Progenitor cell of endocrine pancreas (in vitro differentiated cells): ENCODE measurements around the gene GPBP1. TPM values are rescaled to one million over a fixed set of nuclear protein-coding genes. Genes with fewer than 3 reads are reported as not detected.
"Not testable (repeated sequence)": the region's sequence is repeated elsewhere in the genome, so short reads cannot be mapped to it uniquely, and the experiment has no call there.

Source experiments
- DNase-seq: peaks from one replicate; pipeline ENCODE4 v3.0.0; 2021; ENCODE audit warnings: low spot score; ENCODE audit not compliant: unreplicated experiment
- H3K27ac Mint-ChIP-seq: 2 replicates; pipeline ENCODE4 v1.8.0; 2021; ENCODE audit warnings: mild to moderate bottlenecking, moderate library complexity, mixed read lengths
- H3K27me3 Mint-ChIP-seq: 2 replicates; pipeline ENCODE4 v1.8.0; 2021; ENCODE audit warnings: mixed read lengths
- H3K36me3 Mint-ChIP-seq: 2 replicates; pipeline ENCODE4 v1.8.0; 2022; ENCODE audit warnings: mixed read lengths; ENCODE audit not compliant: insufficient read depth
- H3K4me1 Mint-ChIP-seq: 2 replicates; pipeline ENCODE4 v1.8.0; 2021; ENCODE audit warnings: low read depth, mixed read lengths
- H3K4me3 Mint-ChIP-seq: 2 replicates; pipeline ENCODE4 v1.8.0; 2021; ENCODE audit warnings: low read depth, mild to moderate bottlenecking, moderate library complexity, mixed read lengths
- H3K9me3 Mint-ChIP-seq: 2 replicates; pipeline ENCODE4 v1.8.0; 2021; ENCODE audit warnings: low read depth, mixed read lengths
- CTCF ChIP-seq: fragments of 200-600 bp; sonication (generic); IDR thresholded peaks from one replicate; pipeline ENCODE4 v1.5.0; 2021; ENCODE audit warnings: antibody characterized with exemption, mild to moderate bottlenecking; ENCODE audit not compliant: unreplicated experiment
- total RNA-seq: library from RNA; stranded (reverse); gene quantifications from 2 replicates; pipeline ENCODE4 v1.2.1, GENCODE V29; 2021

GPBP1 gene
- total RNA-seq, 1 donor from 2014 or later: 135 TPM

GRCh38 chr5:57155033-57155432, 18.8 kb upstream of the GPBP1 start:
- Mint-ChIP-seq H3K27me3 (no peaks in the 10 kb centered on the region), H3K4me3 (no peak overlapping the region), H3K27ac (no peak overlapping the region), H3K36me3 (no peaks in the 10 kb centered on the region), H3K4me1 (no peaks in the 10 kb centered on the region), H3K9me3 (peaks cover 6% of the 10 kb centered on the region)
- no peak for DNase-seq
- TF ChIP-seq CTCF: no peak

GRCh38 chr5:57157131-57157530, 16.7 kb upstream of the GPBP1 start:
- H3K4me3 Mint-ChIP-seq: no peak overlapping the region
- no peak for TF ChIP-seq CTCF
- H3K4me1 Mint-ChIP-seq: no peaks in the 10 kb centered on the region
- no peaks in the 10 kb centered on the region for H3K27me3 Mint-ChIP-seq
- no peak for DNase-seq
- H3K9me3 Mint-ChIP-seq: peaks cover 6% of the 10 kb centered on the region
- H3K27ac Mint-ChIP-seq: no peak overlapping the region
- no peaks in the 10 kb centered on the region for H3K36me3 Mint-ChIP-seq

- Mint-ChIP-seq H3K27ac (no peak overlapping the region), H3K36me3 (no peaks in the 10 kb centered on the region), H3K4me1 (no peaks in the 10 kb centered on the region), H3K9me3 (peaks cover 6% of the 10 kb centered on the region), H3K4me3 (no peak overlapping the region), H3K27me3 (no peaks in the 10 kb centered on the region)
- no peak for DNase-seq
- TF ChIP-seq CTCF: no peak
These were observed 16.2 kb upstream of the GPBP1 start for GRCh38 chr5:57157666-57158065.

- no peak for DNase-seq
- H3K36me3 Mint-ChIP-seq: no peaks in the 10 kb centered on the region
- no peaks in the 10 kb centered on the region for H3K27me3 Mint-ChIP-seq
- no peak overlapping the region for H3K4me3 Mint-ChIP-seq
- no peaks in the 10 kb centered on the region for H3K9me3 Mint-ChIP-seq
- no peak overlapping the region for H3K27ac Mint-ChIP-seq
- TF ChIP-seq CTCF: no peak
- no peaks in the 10 kb centered on the region for H3K4me1 Mint-ChIP-seq
These were observed 10.3 kb upstream of the GPBP1 start for GRCh38 chr5:57163553-57164006.

- no peak for TF ChIP-seq CTCF
- no peak overlapping the region for H3K4me3 Mint-ChIP-seq
- H3K4me1 Mint-ChIP-seq: no peaks in the 10 kb centered on the region
- DNase-seq: no peak
- no peak overlapping the region for H3K27ac Mint-ChIP-seq
- H3K36me3 Mint-ChIP-seq: no peaks in the 10 kb centered on the region
- no peaks in the 10 kb centered on the region for H3K9me3 Mint-ChIP-seq
- no peaks in the 10 kb centered on the region for H3K27me3 Mint-ChIP-seq
These were observed 9.7 kb upstream of the GPBP1 start for GRCh38 chr5:57164124-57164523.

GRCh38 chr5:57165171-57165570, 8.7 kb upstream of the GPBP1 start:
- not testable (repeated sequence) for H3K4me3 Mint-ChIP-seq, H3K9me3 Mint-ChIP-seq, H3K4me1 Mint-ChIP-seq, H3K36me3 Mint-ChIP-seq, DNase-seq, H3K27me3 Mint-ChIP-seq, H3K27ac Mint-ChIP-seq
